ENCODE results near the gene NUP93.
A peak's percentile ranks its signal among the peaks of the same experiment; 100 is the strongest.
"Not testable (repeated sequence)": the region's sequence is repeated elsewhere in the genome, so short reads cannot be mapped to it uniquely, and the experiment has no call there.

NUP93 gene

DNA sequence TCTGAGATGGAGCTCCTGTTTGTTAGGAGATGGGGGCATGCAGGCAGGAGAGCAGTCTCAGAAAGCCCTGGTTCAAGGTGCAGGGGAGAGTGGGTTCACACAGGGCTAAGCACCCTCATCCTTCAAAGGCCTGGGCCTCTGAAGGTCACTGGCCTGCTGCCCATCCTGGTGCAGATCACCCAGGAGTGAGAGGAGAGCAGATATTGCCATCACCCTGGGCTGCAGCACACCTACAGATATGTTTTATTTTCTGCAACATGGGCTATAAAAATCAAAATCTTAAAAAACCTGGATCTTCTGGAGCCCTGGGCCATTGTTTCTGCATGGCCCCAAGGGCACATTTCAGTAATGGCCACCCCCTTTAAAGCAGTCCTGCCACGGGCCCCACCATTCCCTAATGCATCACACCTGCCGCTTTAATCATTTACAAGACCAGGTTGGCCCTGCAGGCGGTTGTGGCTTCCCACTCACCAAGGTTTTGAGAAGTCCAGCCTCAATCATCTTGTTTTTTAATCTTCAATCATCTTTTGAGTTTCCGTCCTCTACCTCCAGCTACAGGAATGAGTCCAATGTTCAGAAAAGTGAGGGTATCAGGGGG lies 20.4 kb upstream of the NUP93 start:
- no peak for DNase-seq

DNA sequence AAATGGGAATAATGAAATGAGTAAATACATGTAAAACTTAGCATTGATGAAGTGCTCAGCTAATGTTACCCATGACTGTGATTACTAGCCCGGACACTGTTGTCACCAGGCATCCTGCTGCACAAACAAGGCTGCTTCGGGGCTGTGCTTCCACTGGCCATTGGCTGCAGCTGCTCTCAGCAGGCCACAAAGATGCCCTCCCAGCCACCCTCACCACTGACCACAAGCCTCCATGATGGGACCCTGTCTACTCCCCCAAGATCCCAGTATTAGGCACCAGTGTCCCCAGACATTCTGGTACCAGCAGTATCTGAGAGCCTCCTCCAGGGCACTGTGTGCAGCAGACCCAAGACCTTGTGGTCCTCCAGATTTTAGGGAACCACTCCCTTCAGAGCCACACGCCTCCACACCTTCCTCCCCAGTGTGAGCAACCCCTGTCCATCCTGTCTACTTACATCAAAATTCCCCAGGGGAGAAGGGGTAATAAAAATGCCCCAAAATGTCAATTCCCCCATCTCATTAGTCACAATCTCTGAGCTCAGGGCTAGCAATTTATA lies 19.7 kb upstream of the NUP93 start:
- DNase-seq = no peak

DNA sequence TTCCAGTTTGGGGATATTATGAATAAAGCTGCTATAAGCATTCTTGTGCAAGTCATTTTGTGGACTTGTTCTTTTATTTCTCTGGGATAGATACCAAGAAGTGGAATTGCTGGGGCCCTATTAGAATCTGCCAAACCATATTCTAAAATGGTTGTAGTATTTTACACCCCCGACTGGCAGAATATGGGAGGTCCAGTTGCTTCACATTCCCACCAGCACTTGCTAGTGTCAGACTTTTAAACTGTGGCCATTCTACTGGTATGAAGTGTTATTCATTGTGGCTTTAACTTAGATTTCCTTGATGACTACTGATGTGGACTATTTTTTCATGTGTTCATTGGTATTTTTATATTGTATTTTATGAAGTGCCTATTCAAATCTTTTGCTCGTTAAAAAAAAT lies 18.1 kb upstream of the NUP93 start:
- DNase-seq = no peak

DNA sequence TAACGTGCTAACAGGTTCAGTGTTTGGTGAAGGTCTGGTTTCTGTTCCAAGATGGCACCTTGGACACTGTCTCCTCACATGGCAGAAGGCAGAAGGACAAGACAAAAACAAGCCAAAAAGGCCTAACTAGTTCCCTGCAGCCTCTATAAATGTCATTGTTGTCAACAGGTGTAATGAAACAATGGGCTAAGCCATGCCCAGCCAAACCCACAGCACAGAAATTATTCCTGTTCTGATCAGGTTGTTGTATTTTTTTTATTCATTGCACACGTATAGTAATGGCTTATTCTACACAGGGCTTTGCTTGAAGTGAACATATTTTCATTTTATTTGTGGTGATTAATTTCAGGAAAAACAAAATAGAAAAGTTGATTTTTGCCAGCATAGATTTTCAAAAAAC lies 16.1 kb upstream of the NUP93 start:
- no peak for DNase-seq

DNA sequence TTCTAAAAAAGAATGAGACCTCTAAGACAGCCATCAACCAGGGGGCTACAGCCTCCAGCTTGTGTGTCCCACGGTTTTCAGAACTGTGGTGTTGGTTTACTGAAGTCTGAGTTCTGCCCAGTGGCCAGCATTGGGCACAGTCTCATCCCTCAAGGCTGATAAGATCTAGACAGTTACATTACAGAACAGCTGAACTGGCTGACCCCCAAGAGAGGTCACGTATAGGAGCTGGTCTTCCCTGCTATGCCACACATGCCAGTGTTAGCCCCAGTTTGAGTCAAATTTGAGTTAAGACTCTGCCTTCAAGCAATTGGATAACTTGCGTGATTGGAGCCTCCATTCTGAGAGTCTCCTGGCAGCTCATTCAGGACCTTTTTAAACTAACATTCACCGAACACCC lies 14.8 kb upstream of the NUP93 start:
- no peak for DNase-seq

DNA sequence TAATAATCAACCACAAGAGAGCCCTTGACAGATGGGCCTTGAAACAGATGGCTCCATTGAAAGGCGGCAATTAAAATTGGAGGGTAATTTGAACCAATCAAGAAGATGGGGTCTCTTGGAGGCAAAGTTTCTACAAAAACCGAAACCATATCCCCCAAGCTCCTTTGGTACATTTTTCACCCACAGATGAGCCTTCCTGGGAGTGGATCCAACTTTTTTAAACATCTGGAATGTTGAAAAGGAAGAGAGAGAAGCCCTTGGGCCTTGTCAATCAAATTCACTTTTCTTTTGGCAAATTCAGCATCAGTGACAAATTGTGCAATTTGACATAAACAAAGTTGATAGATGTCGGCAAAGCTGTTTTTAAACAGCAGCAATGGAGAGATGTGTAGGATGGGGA lies 13.2 kb upstream of the NUP93 start:
- DNase-seq = no peak

DNA sequence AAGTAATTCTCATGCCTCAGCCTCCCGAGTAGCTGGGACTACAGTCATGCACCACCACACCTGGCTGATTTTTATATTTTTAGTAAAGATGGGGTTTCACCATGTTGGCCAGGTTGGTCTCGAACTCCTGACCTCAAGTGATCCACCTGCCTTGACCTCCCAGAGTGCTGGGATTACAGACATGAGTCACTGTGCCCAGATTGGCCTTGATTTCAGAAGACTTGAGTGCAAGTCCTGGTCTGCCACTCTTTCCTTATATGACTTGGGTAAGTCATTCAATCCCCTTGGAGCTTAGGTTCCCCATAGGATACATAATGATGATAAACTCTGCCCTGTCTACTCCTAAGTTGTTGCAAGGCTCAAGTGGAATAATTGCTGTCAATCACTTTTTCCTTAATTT lies 12.4 kb upstream of the NUP93 start:
- not testable (repeated sequence) for DNase-seq

DNA sequence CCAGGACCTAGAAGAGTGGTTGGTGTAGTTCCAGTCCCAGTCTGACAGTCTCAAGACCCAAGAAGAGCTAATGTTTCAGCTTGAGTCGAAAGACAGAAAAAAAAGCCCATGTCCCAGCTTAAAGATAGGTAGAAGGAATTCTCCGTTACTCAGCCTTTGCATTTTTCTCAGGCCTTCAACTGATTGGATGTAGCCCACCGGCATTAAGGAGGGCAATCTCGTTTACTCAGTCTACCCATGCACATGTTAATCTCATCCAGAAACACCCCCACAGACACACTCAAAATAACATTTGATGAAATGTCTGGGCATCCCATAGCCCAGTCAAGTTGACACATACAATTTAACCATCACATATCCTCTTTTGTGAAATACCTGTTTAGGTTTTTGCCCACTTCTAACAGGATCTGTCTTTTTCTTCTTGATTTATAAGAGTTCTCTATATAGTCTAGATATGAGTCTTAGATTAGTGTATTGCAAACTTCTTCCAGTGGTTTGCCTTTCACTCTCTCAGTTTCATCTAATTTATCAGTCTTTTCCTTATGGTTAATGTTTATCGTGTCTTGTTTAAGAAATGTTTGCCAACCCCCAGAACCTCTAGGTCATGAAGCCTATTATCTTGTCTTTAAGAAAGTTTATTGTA lies 7.6 kb upstream of the NUP93 start:
- DNase-seq = no peak

DNA sequence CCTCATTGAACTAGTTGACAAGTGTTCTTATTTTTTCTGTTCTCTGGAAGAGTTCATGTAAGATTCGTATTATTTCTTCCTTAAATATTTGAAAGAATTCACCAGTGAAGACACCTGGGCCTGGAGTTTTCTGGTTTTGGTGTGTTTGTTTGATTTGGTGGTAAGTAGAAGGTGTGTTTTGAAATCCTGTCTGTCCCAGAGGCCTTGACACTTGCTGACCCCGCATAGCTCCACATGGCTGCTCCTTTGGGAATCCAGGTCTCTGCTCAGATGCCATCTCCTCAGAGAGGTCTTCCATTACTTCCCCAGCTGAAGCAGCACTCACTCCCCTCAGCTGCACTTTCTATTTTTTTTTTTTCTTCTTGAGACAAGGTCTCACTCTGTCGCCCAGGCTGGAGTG lies 5.7 kb upstream of the NUP93 start:
- no peak for DNase-seq

DNA sequence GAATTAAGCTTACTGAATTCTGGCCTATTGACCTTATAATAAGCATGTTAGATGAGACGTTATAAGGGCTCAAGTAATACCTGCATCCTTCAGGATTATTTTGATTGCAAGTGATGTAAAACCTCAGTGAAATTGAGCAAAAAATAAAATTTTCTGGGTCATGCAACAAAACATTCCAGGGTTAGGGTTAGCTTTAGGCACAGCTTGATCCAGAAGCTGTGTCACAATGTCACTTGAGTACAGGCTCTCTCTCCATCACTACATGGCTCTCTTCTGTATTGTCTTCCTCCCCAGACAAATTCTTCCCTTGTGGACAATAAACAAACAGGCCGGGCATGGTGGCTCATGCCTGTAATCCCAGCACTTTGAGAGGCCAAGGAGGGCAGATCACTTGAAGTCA lies 3.6 kb upstream of the NUP93 start:
- DNase-seq = no peak

DNA sequence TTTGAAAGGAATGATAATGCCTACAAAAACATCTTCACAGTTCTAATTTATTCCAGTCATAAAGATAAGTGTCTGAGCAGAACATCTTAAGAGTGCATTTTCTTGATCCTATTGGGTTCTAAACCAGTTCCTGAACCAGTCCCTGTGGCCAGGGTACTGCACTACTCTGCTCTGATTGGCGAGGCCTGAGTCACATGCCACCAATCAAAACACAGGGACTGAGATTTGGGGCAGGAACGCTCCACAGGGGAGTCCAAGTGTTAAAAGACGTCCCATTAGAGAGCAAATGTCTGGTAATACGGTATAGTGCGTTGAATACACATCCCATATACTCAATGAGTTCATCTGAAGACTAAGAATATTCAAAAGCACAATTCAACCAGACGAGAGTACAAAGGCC lies 3.0 kb upstream of the NUP93 start:
- no peak for DNase-seq

DNA sequence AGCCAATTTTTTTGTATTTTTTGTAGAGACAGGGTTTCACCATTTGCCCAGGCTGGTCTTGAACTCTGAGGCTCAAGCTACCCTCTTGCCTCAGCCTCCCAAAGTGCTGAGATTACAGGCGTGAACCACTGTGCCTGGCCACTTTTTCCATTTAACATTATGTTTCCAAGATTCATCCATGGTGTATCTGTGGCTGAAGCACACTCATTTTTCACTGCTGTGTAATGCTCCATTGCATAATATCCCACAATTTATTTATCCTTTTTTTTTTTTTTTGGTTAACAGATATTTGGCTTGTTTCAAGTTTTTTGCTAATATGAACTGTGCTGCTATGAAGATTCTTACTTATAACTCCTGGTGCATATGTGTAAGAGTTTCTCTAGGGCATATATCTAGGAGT lies 1.9 kb upstream of the NUP93 start:
- DNase-seq = no peak

DNA sequence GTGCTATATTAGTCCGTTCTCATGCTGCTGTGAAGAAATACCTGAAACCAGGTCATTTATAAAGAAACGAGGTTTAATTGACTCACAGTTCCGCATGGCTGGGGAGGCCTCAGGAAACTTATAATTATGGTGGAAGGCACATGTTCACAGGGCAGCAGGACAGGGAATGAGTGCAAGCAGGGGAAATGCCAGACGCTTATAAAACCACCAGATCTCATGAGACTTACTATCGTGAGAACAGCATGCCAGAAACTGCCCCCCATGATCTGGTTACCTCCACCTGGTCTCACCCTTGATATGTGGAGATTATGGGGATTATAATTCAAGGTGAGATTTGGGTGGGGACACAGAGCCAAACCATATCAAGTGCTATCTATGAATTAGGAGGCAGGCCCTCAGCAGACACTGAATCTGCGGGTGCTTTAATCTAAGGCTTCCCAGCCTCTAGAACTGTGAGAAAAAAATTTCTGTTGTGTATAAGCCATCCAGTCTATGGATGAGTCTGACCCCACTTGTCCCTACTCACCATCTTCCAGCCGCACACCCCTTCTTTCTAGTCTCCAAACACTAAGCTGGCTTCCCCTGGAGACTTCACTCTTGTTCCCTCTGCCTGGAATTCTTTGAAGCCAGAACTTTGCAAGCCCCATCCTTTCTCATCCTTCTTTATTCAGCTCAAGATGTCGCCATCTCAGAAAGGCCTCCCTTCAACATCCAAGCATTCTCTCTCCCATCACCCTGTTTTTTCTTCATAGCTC lies 772 bp upstream of the NUP93 start:
- no peak for DNase-seq

DNA sequence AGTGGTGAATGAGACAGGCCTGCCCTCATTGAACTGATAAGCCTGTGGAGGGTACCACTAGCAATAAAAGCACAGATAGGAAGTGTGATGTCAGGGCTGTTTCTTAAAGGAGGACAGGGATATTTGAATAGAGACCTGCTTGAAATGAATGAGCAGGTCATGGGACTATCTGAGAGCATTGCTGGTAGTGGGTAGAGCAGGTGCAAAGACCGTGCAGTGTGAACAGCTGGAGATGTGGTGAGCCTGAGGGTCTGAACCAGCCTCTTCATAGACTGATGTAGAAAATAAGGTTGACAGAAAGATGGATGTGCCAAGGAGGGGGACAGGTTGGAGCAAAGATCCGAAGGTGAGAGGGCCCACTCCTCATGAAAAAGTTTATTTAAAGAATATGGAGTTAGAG lies 2.4 kb downstream of the NUP93 start:
- no peak for DNase-seq

DNA sequence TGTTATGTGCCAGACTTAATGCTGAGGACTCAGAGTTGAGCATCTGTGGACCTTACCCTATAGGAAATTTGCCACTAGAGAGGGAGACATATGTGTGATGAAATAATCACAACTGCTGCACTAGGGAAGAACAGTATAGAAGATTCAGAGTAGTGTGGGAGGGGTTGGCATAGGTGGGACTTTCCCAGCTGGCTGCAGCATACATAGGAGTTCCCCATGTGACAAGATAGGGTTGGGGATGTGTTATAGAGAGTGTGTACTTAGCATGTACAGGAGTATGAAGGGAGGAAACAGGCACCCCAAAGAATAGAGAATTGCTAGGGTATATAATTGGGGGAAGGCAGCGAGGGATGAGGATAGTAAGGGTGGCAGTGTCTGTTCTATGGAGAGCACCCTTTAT lies 2.9 kb downstream of the NUP93 start:
- DNase-seq = no peak

DNA sequence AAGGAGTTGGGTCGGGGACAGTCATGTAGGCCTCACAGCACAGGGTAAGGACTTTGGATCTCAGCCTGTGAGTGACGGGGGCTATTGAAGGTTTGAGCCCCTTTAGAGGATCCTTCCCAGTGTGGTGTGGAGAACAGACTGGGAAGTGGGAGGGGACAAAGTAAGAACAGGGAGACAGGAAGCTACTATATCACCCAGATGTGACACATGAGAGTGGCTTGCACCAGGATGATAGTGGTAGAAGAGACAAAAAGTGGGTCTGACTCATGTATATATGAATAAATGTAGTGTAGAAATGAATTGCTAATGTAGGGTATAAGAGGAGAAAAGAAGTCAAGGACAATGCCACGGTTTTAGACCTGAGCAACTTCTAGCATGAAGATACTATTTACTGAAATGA lies 4.5 kb downstream of the NUP93 start:
- DNase-seq = no peak

DNA sequence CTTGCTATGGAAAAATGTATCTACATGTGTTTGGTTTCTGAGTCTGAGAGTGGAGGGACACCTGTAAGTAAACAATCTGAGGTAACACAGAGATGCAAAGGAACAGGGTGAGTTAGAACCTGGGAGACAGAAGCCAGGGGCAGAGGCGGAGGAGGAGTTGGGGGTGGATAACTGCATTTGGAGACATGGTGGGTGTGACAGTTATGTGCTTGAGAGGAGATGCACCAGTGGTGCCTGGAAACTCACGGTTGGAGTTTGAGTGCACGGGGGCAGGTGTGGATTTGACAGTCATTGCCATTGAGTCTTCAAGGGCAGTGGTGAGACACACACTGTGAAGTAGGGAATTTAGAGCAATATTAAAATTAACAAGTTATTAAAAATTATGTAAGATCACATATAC lies 6.5 kb downstream of the NUP93 start:
- no peak for DNase-seq

DNA sequence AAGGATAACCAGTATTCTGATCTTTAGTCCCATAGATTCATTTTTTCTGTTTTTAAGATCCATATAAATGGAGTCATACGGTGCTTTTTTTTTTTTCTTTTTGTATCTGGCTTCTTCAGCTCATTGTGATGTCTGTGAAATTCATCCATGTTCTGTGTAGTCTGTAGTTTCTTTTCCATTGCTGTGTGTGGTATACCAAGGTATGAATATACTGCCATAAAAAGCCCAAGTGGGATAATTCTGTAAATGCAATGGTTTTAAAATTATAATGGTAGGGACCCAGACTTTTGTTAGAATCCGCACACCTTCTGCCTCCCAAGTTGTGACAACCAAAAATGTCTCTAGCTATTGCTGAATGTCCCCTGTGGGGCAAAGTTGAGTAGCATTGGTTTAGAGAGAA lies 7.6 kb downstream of the NUP93 start:
- DNase-seq = no peak

DNA sequence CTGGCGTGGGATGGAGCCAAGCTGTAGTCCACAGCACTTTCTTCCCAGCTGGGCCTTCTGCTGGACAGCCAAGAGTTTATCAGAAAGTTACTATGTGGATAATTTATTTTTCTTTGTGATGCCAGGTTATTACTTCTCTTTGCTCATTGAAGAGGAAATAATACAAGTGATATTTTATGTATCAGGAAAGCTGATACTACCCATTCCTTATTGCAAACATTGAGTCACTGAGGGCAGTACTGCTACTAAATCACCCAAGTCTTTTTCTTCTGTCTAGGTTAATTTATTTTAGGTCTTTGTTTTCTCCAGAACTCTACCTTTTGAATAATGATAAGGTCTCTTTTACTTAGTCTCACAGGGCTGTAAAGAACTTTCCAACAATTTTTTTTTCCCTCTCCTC lies 8.3 kb downstream of the NUP93 start:
- no peak for DNase-seq

DNA sequence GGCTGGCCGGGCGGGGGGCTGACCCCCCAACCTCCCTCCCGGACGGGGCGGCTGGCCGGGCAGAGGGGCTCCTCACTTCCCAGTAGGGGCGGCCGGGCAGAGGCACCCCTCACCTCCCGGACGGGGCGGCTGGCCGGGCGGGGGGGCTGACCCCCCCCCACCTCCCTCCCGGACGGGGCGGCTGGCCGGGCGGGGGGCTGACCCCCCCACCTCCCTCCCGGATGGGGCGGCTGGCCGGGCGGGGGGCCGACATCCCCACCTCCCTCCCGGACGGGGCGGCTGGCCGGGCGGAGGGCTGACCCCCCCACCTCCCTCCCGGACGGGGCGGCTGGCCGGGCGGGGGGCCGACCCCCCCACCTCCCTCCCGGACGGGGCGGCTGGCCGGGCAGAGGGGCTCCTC lies 9.4 kb downstream of the NUP93 start:
- DNase-seq = not testable (repeated sequence)

DNA sequence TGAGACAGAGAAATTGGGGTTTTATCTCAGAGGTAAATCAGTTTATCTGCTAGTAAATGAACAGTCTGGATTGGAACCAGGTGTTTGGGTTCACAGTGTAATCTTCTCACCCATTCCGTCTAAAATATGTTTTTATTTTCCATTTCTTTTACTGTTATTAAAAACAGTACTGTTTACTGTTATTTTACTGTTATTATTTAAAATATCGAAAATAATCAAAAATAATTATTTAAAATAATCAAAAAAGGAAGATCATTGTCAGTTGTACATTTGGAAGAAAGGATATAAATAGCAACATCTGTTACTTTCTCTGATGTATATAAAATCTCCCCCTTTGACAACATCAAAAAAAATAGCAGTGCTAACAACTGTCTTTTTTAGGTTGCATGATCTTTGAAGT lies 11.5 kb downstream of the NUP93 start:
- no peak for DNase-seq

DNA sequence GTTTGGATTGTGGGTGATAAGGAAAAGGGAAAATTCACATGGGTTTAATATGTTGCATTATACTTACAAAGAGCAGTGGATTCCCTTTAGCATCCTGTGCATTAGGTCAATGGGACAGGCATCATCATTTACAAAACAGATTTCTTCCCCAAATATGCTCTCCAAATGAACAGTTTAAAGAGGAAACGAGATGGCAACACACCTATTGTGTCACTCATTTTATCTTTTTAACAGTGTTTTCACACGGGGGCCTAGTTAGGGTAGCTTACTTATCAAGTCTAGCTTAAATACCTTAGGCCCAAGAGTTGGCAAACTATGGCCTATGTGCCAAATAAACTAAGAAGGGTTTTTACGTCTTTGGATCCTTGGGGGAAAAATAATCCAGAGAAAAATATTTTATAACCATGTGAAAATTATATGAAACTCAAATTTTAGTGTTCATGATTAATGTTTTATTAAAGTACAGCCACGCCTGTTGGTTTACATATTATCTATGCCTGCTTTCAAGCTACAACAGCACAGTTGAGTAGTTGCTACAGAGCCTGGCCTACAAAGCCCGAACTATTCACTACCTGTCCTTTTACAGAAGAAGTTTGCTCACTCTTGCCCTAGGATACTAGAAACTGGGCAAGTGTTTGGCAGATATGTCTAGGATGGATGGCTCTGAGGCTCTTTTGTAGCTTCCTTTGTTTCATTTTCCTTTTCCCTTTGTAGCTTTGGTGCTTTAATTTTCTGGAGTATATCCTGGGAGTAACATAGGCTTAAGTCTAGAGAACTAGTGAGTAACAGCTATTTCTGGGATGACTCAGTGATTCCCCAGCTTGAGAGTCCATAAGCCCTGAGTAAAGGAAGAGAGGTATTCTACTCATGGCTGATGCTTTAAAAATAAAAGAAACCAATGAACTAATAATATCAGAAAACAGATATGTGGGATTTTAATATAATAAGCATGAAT lies 12.4 kb downstream of the NUP93 start:
- no peak for DNase-seq

DNA sequence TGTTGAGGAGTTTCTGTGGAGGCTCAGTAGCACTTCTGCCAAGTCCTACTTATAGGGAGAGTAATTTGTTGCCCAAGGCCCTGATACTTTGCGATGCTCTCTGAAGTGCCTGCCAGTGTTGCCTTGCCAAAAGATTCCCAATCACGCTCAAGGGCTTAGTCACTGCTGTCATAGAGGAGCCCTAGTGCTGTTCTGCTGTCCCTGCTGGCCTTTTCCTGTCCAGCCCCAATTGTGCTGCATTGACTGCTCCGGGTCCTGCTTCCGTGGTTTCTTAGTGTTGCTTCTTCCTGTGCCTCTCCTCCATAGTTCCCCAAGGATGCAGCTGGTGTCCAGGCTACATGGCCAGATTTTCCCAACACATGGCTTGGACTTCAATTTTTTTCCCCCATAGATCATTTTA lies 13.9 kb downstream of the NUP93 start:
- peak; percentile 37 for DNase-seq
